DMS79 treated with DMSO at 0.1 percent for 48 hours (cell line): Measurements from ENCODE around the gene SNTG2.

Experiments used
- DNase-seq: peaks from one replicate; lab custom pipeline; 2025; lab: John Stamatoyannopoulos, UW

SNTG2 gene

DNA sequence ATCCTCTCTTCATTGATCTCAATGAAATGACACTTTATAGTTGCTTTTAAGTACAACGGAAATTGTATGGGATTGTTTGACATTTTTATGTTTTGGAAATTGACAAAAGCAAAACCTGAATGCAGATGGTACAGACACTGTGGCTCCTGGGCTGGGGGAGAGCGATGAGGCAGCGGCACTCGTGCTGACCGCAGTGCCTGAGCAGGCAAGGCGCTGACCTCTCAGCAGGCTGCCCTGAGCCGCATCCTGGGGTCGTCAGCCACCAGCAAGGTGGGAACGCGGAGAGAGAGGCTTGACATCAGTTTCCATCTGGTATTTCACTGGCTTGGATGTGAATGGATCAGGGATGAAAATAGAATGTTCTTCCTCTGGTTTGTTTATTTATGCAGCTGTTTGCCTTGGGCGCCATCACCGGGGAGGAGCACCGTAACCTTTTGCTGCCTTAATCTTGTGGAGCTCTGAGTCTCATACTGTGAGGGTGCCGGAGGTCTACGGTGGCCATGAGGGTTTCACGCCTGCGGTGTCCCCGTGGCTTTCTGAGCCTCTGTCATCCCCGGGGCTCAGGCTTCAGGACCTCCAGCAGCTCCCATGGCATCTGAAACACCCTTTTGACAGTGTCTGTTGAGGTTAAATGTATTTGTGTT is 367.8 kb downstream of the SNTG2 start:
- DNase-seq, result no peak

DNA sequence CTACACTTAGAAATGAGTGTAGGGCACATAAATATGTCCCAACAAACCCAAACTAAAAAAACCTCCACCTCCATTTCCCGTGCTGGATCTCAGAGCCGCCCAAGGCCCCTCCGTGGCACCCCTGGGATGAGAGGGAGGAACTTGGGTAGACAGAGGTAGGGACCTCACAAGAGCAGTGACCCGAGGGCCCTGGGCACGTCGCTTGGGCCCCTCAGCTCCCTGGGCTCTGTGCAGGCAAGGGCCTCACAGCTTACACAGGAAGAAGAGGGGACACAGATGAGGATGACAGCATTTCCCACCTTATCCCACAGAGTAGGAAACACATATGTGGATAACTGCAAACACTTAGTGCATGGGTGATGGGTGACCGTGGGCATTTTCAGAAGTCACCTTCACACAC is 368.7 kb downstream of the SNTG2 start:
- no peak for DNase-seq

DNA sequence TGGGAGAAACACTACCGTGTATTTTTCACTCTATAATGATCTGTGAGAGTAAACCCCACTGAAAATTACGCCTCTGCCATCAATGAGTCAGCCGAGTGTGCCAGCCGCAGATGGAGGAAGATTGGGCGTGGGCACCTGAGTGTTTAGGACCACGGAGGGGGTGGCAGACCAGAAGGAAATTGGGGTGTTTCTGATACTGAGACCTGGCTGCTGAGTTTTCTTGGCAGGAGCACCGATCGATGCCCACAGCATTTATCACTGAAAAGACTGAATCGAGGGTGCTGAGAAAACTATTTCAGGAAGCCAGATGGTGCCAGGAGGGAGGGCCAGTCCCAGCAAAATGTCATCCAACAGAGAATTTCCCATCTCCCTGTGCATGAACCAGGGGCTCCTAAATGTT is 370.7 kb downstream of the SNTG2 start:
- no peak for DNase-seq

DNA sequence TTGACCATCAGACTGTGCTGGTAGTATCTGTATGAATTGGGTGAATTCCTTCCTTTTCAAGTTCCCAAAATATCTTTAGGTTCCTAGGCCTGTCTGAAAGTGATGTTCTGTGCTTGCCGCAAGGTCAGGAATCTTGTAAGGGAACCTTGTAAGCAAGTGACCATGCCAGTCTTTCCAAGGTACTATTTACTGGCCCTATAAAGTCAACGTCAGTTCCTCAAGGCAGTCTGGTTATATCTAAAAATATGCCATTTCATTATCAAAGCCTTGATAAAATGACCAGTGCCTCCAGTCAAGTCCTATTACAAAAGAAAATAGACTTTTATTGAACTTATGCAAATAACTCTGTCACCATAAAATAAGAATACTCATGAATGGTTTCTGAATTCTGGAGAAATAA is 374.2 kb downstream of the SNTG2 start:
- no peak for DNase-seq

DNA sequence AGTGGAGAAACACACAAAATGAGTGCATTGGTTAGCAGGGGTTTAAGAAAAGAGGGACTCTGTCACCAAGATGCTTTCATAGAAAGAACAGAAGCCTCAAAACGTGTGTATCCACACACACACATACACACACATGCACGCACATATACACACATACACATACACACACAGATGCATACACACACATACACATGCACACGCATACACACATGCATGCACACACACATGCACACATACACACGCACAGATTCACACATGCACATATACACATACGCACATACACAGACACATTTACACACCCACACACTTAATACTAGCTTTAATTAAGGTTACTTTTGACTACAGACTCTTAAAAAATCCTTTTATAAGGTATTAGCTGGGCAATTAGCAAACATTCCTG is 378.0 kb downstream of the SNTG2 start:
- no peak for DNase-seq

DNA sequence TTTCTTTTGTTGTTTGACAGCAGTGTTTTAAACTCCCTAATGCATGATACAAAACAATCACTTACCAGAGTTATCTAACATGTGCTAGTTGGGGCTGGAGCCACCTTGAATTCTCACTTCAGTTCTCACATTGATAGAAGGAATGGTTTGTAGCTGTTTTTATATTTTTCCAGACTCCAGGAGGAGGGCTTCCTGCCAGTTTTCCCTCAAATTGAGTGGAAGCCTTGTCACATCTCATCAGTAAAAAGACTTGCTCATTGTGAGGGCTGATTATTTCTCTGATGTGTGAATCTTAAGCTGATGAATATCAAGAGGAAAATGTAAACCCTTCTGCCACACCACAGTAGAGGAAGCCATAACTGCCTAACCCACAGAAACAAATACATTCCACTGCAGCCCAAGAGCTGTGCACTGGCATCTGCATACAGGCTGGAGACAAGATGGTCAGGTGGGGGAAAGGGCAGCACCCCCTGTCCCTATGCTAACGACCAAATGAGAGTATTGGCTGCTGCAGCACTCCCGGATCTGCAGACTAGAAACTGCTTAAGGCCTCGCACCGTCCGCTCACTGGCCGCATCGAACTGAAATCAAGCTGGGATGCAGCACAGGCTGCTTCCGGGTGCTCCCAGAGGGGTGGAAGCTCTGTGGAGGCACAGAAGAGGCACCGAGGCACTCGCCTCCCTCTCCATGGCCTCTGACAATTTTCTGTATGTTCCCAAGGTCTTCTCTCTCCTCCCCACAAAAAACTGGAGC is 388.9 kb downstream of the SNTG2 start:
- DNase-seq, result no peak

DNA sequence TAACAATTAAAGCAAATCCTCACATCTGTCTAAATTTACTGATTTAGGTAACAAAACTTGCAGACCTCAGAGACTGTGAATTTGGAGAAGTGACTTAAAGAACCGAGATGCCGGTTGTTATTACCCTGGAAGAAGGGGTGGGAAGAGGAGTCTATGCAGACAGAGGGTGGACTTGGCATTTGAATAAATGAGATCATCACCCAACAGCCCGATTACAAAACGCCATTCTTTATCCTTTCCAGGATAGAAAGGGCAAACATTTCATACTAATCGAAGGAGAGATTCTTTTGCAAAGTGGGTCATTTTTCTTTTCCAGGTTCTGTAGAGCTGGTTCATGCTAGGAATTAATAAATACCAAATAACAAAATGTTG is 389.5 kb downstream of the SNTG2 start:
- no peak for DNase-seq

DNA sequence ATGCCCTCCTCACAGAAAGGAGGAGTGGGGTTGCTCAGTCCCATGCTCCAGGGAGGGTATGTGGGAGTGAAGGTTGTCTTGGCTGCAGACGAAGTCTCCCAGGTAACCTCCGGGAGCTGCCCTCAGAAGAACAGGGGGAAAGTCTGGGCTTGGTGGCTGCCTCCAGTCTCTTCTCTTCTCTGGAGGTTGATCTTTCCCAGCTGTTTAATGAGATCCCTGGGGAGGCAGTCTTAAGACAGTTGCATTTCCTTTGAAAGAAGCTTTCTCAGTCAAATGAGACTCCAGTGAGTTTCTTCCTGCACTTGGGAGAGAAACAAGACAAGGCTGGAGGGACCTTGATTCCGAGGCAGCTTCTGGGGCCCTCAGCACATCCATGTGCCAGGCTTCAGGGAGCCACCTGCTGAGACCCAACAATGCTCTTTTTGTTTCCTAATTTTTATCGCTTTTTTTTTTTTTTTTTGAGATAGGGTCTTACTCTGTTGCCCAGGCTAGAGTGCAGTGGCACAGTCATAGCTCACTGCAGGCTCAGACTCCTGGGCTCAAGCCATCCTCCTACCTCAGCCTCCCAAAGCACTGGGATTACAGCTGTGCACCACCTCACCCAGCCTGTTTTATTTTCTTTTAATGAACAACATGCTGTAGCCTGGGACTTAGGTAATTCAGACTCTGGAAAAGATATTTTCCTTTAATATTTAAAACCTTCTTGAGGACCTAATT is 390.9 kb downstream of the SNTG2 start:
- no peak for DNase-seq

DNA sequence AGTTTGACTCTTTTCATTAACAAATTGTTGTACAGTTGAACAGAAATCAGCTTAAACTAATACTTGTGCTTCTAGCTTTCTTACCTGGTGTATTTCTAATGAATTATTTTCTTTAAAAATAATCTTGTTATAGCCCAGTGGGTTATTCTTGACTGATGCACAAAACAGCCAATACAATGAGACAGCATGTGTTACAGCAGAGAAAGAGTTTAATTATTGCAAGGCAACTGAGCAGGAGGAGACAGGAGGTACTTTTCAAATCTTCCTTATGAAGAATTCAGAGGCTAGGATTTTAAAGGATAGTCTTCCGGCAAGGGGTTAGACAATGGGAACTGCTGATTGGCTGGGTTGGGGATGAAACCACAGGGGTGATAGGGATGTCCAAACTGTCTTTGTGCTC is 398.1 kb downstream of the SNTG2 start:
- DNase-seq, result no peak

DNA sequence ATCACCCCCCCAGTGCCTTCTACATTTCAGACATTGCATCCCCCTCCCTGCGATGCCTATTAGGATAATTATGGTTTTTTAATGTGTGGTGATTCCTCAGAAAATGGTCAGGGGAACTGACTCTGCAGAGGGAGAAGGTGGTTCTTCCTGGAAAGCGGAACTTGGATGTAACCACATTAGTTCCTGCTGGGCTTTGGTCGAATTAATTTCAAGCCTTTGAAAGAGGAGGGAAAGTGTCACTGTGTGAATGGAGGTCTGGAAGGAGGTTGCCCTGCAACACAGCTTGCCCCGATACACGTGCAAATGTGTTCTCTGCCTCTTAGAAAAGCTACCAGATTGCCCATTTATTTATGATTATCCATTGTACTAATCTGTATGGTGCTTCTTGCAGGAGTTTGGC is 399.5 kb downstream of the SNTG2 start:
- no peak for DNase-seq

DNA sequence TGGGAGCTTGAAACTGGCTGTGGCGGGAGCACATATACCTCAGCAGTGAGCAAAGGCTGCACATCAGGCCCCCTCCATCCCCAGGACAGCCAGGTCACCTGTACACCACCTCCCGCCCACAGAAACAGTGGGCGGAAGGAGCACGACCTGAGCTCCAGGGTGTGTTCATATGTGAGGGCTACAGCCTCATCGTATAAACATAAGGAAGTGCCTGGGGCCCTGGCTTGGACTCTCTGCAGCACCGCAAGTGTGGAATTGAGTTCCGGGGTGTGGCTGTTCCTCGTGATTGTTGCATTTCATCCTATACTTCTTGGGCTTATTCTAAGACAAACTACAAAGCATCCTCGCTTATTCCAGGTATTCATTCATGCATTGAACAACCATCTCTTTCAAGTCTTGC is 402.5 kb downstream of the SNTG2 start:
- no peak for DNase-seq

DNA sequence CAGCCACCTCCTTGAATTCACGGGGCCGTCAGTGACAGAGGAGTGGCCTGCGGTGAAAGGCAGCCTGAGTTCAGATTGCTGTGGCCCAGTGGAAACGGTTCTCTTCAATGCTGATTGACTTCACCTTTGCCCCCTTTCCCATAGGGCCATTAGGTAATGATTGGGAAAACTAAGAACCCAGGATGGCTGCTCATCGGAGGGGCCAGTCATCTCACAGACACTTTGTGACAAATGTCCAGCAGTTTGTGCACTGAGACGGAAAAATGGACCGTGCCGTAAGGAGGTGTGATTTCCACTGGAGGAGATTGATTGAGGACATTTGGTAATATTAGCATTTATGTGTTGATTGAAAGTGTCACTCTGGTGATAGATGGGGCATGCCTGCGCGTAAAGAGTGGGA is 402.9 kb downstream of the SNTG2 start:
- no peak for DNase-seq

DNA sequence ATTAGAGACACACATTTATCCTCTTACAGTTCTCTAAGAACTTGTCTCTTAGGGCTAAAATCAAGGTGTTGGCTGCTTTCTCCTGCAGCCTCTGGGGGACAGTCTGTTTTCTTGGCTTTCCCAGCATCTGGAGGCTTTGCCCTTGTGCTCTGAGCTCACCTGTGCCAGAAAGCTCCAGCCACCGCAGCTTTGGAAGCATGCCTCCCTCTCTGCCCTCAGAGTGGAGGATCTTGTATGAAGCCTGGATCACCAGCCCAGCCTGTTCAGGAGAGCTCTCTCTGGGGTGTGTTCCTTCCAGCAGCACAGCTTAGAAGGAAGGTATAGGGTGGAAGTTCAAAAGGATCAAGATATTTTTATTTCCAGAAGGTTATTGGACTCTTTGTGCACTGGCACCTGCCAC is 409.5 kb downstream of the SNTG2 start:
- peak; percentile 41 for DNase-seq

DNA sequence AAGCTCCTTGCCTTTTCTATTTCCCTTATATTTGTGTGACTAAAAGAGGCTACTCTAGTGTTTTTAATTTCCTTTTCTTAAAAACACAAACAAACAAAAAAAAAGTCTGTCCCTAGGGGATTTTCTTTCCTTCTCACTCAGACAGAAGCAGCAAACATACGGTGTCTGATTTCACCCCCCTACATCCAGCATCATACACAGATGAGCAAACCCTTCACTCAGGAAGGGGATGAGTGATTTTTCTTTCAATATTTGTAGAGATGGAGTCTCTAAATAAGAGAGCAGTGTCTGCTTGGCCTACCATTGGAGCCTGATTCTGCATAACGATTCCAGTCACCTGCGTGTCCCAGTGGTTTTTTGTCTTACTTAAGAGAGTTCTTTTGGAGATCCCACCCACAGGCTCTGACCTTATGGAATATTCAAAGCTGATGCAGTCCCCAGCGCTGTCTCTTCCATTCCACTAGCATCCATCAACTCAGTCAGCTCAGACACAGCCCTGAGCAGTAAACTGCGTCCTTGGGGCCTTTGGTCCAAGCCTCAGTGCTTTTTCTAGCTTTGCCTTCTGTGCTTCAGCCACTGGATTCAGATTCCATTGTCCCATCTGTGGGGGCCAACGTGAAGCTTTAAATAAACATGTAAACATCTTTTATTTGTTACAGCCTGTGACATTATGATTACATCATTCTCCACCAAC is 410.1 kb downstream of the SNTG2 start:
- DNase-seq, result peak; percentile 17

DNA sequence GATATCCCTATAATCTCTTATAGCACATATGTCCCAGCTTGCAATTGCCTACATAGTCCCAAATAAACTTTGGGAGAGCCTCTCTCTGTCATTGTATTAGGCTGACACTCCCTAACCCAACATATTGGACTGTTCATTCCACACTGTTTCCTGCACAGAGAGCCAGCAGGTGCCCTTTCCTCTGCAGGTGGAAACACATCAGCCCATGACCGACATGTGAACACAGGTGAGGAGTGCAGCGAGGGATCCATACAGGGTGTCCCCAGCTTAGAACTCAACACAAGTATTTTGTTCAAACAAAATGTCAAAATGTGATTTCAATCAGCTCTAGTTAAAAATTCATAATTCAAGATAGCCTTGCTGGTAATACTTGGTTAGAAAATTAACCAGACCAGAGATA is 412.7 kb downstream of the SNTG2 start:
- no peak for DNase-seq

DNA sequence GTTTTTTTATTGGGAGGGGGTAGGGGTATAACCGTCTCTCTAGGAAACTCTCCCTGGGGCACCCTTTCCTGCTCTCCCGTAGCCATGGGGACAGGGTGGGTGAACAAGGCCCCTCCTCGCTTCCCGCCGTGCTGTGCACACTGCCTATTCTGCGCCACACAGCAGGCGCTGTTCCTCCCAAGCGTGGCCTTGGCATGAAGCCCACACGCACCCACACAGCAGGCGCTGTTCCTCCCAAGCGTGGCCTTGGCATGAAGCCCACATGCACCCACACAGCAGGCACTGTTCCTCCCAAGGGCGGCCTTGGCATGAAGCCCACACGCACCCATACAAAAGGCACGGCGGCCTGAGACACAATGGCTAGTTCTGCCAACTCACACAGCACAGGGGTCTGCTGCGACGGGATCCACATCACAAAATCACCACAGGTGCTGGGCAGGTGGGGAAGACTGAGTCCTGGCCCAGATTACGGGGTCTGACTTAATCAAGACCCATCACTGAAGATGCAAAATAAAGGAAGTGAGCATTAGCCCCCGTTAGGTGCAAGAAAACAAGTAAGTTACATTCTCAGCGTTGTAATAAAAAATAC is 416.0 kb downstream of the SNTG2 start:
- DNase-seq, result peak; percentile 65

DNA sequence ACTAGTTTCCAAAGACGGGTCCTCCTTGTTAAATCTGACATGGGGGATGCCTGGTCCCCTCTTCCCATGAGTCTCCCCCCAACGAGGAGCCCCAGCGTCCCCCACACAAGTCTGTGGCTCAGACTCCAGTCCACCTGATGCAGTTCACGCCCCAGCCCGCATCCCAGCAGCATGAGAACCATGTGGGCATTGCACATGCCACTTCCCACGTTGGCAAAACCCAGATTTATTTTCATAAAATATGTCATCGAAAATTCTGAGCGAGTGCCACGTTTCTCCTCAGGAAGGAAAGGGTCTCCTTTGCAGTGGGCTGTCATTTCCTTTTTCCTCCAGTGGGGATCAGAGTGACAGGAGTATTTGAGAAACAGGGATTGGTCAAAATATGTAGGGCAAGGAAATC is 417.0 kb downstream of the SNTG2 start:
- DNase-seq, result no peak

DNA sequence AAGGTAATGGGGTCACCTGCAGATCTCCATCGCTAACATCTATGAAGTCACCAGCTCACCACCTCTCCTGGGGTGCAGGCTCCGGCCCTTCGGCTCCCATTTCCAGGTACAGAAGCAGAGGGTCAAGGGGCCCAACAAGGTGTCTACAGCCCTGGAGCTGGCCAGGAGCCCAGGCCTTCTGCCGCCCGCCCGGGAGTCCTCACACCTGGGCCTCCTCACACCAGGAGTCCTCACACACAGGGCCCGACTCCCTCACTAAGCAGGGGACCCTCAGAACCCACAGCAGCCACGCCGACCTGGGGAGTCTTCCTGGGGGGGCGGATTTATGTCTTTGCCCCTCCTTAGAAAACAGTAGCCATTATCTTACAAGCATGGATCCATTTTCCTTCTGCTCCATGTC is 419.3 kb downstream of the SNTG2 start:
- DNase-seq, result no peak

DNA sequence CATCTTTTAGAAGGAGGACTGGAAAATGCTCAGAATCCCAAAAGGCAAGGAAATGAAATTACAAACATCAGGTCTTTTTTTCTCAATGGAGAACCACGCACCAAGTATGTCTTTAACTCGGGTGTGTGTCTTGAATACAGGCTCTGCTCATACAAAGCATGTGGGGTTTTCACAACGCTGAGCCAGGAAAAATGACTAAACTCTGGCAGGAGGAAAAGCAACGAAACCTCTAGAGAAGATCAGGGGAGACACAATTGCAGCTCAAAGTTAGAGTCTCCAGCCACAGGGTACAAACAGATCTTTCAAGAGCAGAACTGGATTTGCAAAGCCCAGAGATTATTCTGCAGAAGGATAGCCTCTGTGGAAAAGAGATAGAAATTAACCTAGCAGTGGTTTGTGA is 419.8 kb downstream of the SNTG2 start:
- no peak for DNase-seq

DNA sequence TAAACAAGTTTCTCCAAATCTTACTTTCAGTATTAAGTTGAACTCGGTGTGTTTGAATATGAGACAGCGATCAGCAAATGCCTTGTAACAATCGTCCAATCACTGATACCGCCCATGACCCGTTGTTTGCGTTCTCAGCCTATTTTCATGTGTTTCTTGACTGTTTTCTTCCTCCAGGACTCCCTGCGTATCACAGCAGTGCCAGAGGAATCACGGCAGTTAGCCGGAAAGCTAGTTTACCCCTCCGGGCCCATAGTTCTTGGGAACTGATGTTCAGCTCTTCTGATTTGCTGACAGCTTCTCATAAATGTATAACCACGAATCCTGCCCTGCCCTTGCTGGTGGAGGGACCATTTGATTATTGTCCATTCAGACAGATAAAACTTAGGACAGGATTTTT is 420.4 kb downstream of the SNTG2 start:
- no peak for DNase-seq

DNA sequence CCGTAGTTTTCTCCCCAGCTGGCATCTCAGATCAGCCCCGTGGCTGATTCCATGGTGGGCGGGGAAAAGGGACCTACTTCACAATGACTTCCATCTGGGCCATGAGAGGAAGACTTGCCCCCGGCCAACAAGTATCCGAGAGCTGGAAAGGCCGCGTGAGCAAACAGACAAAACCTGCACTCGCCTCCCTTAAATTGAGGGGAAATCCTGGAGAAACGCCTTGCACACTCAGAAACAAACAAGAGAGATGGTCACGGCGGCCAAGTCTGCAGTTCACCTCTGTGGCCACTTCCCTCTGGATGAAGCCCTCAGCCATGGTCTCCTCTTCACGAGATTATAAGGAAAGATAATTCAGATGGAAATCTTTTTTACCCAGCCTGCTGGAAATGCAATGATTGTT is 423.2 kb downstream of the SNTG2 start:
- DNase-seq, result no peak

DNA sequence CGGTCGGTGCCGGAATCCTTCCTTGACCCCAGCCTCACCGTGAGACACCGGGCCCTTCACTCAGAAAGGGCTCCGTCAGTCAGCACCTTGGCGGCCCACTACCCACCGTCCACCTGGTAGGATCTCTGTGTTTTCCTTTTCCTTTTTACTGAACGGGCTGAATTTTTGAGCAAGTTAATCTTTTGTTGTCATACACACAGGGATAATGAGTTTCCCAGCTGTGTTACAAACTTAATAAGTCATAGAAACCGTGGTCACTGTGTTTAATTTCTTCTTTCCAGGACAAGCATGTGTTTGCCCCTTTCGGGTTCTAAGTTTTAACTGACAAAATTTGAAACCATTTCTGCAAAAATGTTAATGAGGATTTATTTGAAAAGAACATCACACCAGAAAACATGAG is 423.6 kb downstream of the SNTG2 start:
- DNase-seq, result no peak
